Renal cortex interstitium (tissue), 11 donors: ENCODE measurements around the gene IPMK. TPM values are rescaled to one million over a fixed set of nuclear protein-coding genes. Genes with fewer than 3 reads are reported as not detected.
A peak's percentile ranks its signal among the peaks of the same experiment; 100 is the strongest.
"Not testable (repeated sequence)": the region's sequence is repeated elsewhere in the genome, so short reads cannot be mapped to it uniquely, and the experiment has no call there.

Experiments used
- DNase-seq, 11 donors: peaks; one replicate each; pipeline ENCODE4 v3.0.0-alpha.2; 2013; ENCODE audit warnings: low read depth in 9 of 11, low spot score in 4 of 11; ENCODE audit errors: extremely low read depth in 1 of 11
- polyA plus RNA-seq, 3 donors: library from polyadenylated mRNA; unstranded; fragments of 120-200 nt; gene quantifications; one replicate each; pipeline ENCODE4 v1.2.1, GENCODE V29; 2013; ENCODE audit not compliant: insufficient read length in 3 of 3

The IPMK gene
- polyA plus RNA-seq, 3 donors: 6.2 to 7.7 (median 7.5) TPM

DNA sequence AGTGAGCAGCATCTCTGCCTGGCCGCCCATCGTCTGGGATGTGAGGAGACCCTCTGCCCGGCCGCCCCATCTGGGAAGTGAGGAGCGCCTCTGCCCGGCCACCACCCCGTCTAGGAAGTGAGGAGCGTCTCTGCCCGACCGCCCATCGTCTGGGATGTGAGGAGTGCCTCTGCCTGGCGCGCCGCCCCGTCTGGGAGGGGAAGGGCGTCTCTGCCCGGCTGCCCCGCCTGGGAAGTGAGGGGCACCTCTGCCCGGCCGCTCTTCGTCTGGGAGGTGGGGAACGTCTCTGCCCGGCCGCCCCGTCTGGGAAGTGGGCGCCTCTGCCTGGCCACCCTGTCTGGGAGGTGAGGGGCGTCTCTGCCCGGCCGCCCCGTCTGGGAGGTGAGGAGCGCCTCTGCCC, 23.9 kb downstream of the IPMK start:
- DNase-seq: not testable (repeated sequence)

DNA sequence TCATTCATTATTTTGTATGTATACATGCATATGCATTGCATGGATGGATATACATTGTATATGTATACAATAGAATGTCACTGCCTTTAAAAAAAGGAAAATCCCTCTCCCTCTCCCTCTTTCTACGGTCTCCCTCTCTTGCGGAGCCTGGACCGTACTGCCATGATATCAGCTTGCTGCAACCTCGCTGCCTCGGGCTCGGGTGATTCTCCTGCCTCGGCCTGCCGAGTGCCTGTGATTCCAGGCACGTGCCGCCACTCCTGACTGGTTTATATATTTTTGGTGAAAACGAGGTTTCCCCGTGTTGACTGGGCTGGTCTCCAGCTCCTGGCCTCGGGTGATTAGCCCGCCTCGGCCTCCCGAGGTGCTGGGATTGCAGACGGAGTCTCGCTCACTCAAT, 24.4 kb downstream of the IPMK start:
- DNase-seq: no peak

- DNase-seq: no peak
Measured at GRCh38 chr10:58241346-58241745, 26.3 kb downstream of the IPMK start.

DNA sequence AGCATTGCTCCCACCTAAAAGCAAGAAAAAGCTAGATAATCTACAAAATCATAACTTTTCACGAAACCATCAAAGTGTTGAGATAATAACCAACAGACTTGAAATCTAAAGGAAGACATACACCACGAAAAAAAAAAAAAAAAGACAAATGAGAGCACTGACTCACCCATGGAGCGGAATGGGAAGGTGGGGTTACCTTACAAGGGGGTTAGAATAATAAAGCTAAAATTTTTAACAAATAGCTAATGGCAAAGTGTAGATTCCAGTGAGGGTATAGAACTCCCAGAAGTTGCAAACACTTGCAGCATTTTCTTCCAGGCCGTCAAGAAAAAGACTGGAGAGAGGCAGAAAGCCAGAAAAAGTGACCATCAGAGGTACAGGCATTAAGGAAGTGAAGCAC, 27.2 kb downstream of the IPMK start:
- DNase-seq: no peak

GRCh38 chr10:58239561-58240169, 28.0 kb downstream of the IPMK start:
- no peak for DNase-seq

GRCh38 chr10:58237014-58237834, 30.5 kb downstream of the IPMK start:
- no peak for DNase-seq

GRCh38 chr10:58229856-58230255, 37.8 kb downstream of the IPMK start:
- not testable (repeated sequence) for DNase-seq

DNA sequence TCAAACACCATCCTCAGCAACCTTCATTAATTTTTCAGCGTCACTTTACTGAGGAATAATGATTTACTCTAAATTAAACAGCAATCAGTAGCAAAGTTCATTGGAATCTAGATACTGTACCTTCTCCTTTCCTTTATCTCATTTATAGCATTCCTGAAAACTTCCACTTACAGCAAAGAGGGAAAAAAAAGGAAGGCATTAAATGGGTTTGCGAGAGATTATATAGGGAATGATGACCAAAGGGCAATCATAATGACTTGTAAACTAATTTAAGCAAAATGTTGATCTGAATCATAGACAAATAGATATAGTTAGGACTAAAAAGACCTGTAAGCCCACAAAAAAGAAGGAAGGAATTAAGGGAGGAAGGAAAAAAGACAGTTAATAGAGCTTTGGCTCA, 42.0 kb downstream of the IPMK start:
- DNase-seq: no peak

GRCh38 chr10:58220769-58221451, 46.8 kb downstream of the IPMK start:
- no peak for DNase-seq

DNA sequence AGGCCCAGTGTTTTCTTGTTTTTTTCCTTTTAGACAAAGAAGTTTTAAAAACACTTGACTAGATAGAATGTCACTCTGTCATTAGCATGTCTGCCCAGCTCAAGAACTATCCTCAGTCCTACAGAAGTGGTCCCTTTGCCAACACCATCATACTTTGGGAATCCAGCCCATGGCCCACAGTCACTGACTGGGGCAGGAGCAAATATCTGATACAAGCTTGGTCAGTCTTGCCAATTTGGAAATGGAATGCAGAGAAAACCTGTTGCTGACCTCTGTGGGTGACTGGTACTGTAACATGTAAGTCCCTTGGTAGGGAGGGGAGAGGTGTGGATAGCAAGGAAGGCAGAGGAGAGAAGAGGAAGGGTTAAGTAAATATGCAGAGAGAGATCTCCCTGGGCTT, 47.8 kb downstream of the IPMK start:
- DNase-seq: no peak

DNA sequence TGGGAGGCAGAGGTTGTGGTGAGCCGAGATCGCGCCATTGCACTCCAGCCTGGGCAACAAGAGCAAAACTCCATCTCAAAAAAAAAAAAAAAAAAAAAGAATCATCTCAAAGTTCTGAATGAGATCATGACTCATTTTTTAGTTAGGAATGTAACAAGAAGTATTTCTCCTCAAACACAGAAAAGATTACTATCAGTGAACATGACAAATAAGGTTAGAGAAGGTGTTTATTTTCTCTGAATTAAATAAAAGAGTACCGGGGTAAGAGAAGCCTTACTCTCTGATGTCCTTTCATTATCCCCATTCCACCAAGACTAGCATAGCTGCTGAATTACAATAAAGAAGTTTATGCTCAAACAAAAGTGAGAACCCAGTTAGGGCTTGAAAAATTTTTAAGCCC, 50.1 kb downstream of the IPMK start:
- no peak for DNase-seq

GRCh38 chr10:58212622-58213021, 55.1 kb downstream of the IPMK start:
- DNase-seq: no peak

DNA sequence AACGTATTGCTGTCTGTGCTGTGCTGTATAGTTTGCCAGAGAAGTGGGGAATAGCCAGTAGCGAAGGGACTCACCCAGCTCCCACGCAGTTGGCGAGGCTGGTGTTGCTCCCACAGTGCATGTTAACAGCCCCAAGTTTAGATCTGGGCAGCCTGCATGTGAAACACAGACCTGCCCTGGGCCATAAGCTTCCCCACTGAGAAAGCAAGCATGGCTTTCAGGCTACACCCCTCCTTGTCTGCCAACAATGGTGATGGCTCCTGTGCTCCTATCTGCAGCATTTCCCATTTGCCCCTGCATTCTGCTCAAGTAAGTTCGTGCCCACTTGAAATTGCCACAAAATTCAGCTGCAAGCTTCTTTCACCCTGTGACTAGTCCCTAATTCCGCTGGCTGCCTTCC, 57.5 kb downstream of the IPMK start:
- no peak for DNase-seq

DNA sequence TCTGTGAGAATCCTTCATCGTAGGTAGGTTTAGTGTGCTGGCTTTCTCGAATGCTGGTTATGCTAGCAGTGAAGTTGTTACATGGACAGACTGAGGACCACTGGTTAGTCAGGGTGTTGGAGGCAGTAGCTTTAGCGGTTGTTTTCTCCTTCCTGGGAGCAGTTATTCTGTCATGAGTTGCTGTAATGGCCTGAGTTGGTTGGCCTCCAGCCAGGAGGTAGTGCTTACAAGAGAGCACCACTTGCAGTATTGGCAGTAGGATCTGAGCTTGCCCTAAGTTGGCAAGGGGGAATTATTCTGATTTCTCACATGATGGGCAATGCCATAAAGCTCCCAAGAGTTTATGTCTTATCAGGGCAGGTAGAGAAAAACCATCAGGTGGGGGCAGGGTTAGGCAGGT, 58.0 kb downstream of the IPMK start:
- DNase-seq: no peak

DNA sequence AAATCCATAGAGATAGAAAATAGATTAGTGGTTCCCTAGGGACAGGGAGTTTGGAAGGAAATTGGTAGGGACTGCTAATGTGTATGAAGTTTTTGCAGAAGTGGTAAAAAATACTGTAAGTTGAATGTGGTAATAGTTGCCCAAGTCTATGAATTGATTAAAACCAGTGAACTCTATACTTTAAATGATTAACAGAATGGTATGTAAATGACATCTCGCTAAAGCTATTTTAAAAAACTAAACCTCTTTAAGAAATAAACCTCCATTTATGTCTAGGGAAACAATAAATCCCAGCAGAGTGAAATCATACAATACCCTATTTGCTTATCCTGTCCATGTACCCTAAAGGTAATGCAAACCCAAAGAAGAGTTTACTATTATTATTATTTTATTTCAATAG, 61.4 kb downstream of the IPMK start:
- DNase-seq: no peak

- no peak for DNase-seq
Measured at GRCh38 chr10:58201704-58202103, 66.0 kb downstream of the IPMK start.

- DNase-seq: peak in 2 of 11 donors; percentile 5 to 8
Measured at GRCh38 chr10:58189269-58189668, 78.4 kb downstream of the IPMK start.

- no peak for DNase-seq
Measured at GRCh38 chr10:58184120-58184670, 83.5 kb downstream of the IPMK start.

DNA sequence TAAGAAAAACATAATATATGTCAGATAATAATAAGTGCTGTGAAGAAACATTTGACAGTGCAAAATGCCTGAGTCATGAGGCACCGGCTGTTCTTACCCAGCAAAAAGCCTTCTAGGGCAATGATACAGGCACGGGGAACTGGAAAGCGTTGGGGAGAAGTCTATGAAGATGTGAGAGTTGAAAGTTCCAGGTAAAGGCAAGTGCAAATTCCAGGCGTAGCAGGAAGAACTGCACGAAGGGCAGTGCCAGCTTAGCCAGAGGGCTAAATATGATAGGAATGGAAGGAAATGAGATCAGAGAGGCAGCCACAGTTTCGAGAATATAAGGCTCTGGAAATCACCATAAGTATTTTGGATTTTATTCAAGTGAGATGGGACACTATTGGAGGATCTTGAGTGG, 87.0 kb downstream of the IPMK start:
- no peak for DNase-seq

- DNase-seq: no peak
Measured at GRCh38 chr10:58179238-58179637, 88.5 kb downstream of the IPMK start.
